ENCODE results near the gene DLG2. TPM values are rescaled to one million over a fixed set of nuclear protein-coding genes. Genes with fewer than 3 reads are reported as not detected.

The DLG2 gene
- total and polyA plus RNA-seq, 2 of the 8 experiments (the other 6 are each of a cell fraction or from before 2014, with no cell fraction given): 1.7 to 14.3 TPM

GRCh38 chr11:83895516-83895915 lies 1731.6 kb downstream of the DLG2 start (continued):
- TF ChIP-seq, protein P1, sequence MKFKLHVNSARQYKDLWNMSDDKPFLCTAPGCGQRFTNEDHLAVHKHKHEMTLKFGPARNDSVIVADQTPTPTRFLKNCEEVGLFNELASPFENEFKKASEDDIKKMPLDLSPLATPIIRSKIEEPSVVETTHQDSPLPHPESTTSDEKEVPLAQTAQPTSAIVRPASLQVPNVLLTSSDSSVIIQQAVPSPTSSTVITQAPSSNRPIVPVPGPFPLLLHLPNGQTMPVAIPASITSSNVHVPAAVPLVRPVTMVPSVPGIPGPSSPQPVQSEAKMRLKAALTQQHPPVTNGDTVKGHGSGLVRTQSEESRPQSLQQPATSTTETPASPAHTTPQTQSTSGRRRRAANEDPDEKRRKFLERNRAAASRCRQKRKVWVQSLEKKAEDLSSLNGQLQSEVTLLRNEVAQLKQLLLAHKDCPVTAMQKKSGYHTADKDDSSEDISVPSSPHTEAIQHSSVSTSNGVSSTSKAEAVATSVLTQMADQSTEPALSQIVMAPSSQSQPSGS (IDR thresholded peaks at IDR 0.05; ENCODE audit: low read length): no peak
- TF ChIP-seq MAX (IDR thresholded peaks at IDR 0.05) (no peak), POLR2A (IDR thresholded peaks at IDR 0.05; ENCODE audit: control extremely low read depth in 1 of 2, low read depth in 2 of 2, low read length in 2 of 2) (no peak), RXRA (IDR thresholded peaks at IDR 0.05; ENCODE audit: insufficient read depth, low read depth, low read length) (no peak), GABPA (IDR thresholded peaks at IDR 0.05; ENCODE audit: borderline replicate concordance, insufficient read depth, low read length) (no peak), GTF2F1 (IDR thresholded peaks at IDR 0.05; ENCODE audit: borderline replicate concordance, low read depth, low read length) (no peak)
